OCI-LY7 (cell line): ENCODE measurements around the gene KIF22.

Experiments
- CTCF ChIP-seq: fragments of 200-600 bp; sonication (generic); conservative IDR thresholded peaks from 2 replicates; pipeline ENCODE4 v1.5.1; 2014; ENCODE audit warnings: mild to moderate bottlenecking, antibody characterized with exemption, low read length, moderate library complexity, mixed read lengths
- EZH2phosphoT487 ChIP-seq: fragments of 200-600 bp; sonication (generic); IDR thresholded peaks from 2 replicates; pipeline ENCODE4 v1.6.1; 2018; ENCODE audit warnings: low read depth, borderline replicate concordance, mild to moderate bottlenecking, mixed run types, antibody characterized with exemption, low read length, moderate library complexity, mixed read lengths

- no peak for TF ChIP-seq CTCF
- TF ChIP-seq EZH2phosphoT487, result no peak
These were observed 29.7 kb downstream of the KIF22 start, which contains the start of gene MVP for GRCh38 chr16:29820271-29820701.
